Esophagus muscularis mucosa (tissue), 4 donors: ENCODE measurements around the gene SORBS1.

Experiments used
- CTCF ChIP-seq, 3 experiments: fragments of 200-600 bp in 2 of 3; fragments of 450-650 bp in 1 of 3; sonication (generic) in 2 of 3; IDR thresholded peaks; one replicate each; pipeline ENCODE4 v1.5.1; 2017 to 2019; ENCODE audit warnings: antibody characterized with exemption in 3 of 3, mild to moderate bottlenecking in 2 of 3, moderate library complexity in 1 of 3
- EP300 ChIP-seq: sonication (generic); formaldehyde crosslinking; IDR thresholded peaks from one replicate; pipeline ENCODE4 v1.6.1; 2017; ENCODE audit warnings: antibody characterized with exemption
- POLR2A ChIP-seq: fragments of 450-650 bp; IDR thresholded peaks from one replicate; pipeline ENCODE4 v1.6.1; 2017; ENCODE audit warnings: antibody characterized with exemption, moderate library complexity, mild to moderate bottlenecking, low read depth
- POLR2AphosphoS5 ChIP-seq, 2 donors: sonication (generic); formaldehyde crosslinking; IDR thresholded peaks; one replicate each; pipeline ENCODE4 v1.6.1; 2017; ENCODE audit warnings: antibody characterized with exemption in 2 of 2

DNA sequence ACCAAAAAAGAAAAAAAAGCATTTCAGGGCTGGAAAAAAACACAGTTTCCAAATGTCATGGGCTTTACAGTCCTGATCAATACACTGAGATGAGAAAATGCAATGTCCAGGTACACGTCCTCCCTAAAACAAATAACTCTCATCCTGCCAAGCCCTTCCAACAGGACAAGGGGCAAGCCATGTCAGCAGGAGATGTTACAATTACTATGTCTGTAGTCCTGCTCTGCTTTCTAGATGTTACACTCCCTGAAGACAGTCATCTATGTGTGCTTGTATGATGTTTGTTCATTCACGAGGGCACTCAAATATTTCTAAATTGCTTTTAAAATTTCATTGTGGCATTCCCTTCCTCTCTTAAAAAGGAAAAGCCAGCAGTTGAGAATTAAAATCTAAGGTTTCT lies 103.2 kb downstream of the SORBS1 start:
- no peak for TF ChIP-seq POLR2A
- TF ChIP-seq CTCF (IDR thresholded peaks at IDR 0.05) = no peak
- no peak for TF ChIP-seq POLR2AphosphoS5 (IDR thresholded peaks at IDR 0.05)
- TF ChIP-seq EP300 = no peak
